ENCODE data around the gene PADI6.

The PADI6 gene

GRCh38 chr1:17381161-17381560 is 9.2 kb downstream of the PADI6 start:
- TF ChIP-seq CREB5 (CRISPR knock-in tag; IDR thresholded peaks at IDR 0.05; ENCODE audit: low read depth) = no peak
- TF ChIP-seq ZC3H10 (CRISPR knock-in tag; IDR thresholded peaks at IDR 0.05) = no peak
- TF ChIP-seq ZNF8 (CRISPR knock-in tag; IDR thresholded peaks at IDR 0.05) = no peak
- TF ChIP-seq SNAI2 (CRISPR knock-in tag; IDR thresholded peaks at IDR 0.05) = no peak
- TF ChIP-seq ZFP30 (CRISPR knock-in tag; IDR thresholded peaks at IDR 0.05) = no peak
- no peak for TF ChIP-seq TCF4 (CRISPR knock-in tag; IDR thresholded peaks at IDR 0.05; ENCODE audit: borderline replicate concordance)
- no peak for TF ChIP-seq TSHZ2 (CRISPR knock-in tag; IDR thresholded peaks at IDR 0.05)
- TF ChIP-seq PPARA (CRISPR knock-in tag; IDR thresholded peaks at IDR 0.05; ENCODE audit: borderline replicate concordance) = no peak
- no peak for ATAC-seq

- no peak for TF ChIP-seq TSHZ2 (CRISPR knock-in tag; IDR thresholded peaks at IDR 0.05)
- TF ChIP-seq GLIS3 (CRISPR knock-in tag; IDR thresholded peaks at IDR 0.05) = no peak
- TF ChIP-seq ZNF8 (CRISPR knock-in tag; IDR thresholded peaks at IDR 0.05) = no peak
- ATAC-seq = no peak
Observed at GRCh38 chr1:17392199-17392740, 20.3 kb downstream of the PADI6 start.

GRCh38 chr1:17393230-17393629 is 21.2 kb downstream of the PADI6 start:
- TF ChIP-seq ZNF565 (CRISPR knock-in tag; conservative IDR thresholded peaks at IDR 0.05; ENCODE audit: low read depth) (no peak), ZFP30 (CRISPR knock-in tag; IDR thresholded peaks at IDR 0.05) (no peak), CSRNP3 (CRISPR knock-in tag; IDR thresholded peaks at IDR 0.05) (no peak), GLIS3 (CRISPR knock-in tag; IDR thresholded peaks at IDR 0.05) (no peak), PATZ1 (CRISPR knock-in tag; IDR thresholded peaks at IDR 0.05; ENCODE audit: borderline replicate concordance) (no peak), ZC3H10 (CRISPR knock-in tag; IDR thresholded peaks at IDR 0.05) (no peak)
- no peak for ATAC-seq

GRCh38 chr1:17397910-17398695 is 26.1 kb downstream of the PADI6 start:
- no peak for ATAC-seq
- TF ChIP-seq ESRRG (CRISPR knock-in tag; IDR thresholded peaks at IDR 0.05) = no peak
- no peak for TF ChIP-seq ISL1 (CRISPR knock-in tag; IDR thresholded peaks at IDR 0.05)
- no peak for TF ChIP-seq ZNF70 (CRISPR knock-in tag; IDR thresholded peaks at IDR 0.05)
- no peak for TF ChIP-seq ZFP30 (CRISPR knock-in tag; IDR thresholded peaks at IDR 0.05)

Data from SK-N-SH treated with all-trans-retinoic acid at 6 μM for 48 hours (cell line).